ENCODE measurements around the gene MBD3L5.
"Not testable (repeated sequence)": the region's sequence is repeated elsewhere in the genome, so short reads cannot be mapped to it uniquely, and the experiment has no call there.

MBD3L5 gene

GRCh38 chr19:7030278-7030677 lies at the start of gene MBD3L5:
MBD3L5 (plus strand) TSS chr19:7030578; CDS start chr19:7030612, 34 bp downstream.
- DNase-seq = not testable (repeated sequence)

- no peak for DNase-seq
Measured at GRCh38 chr19:6983448-6983847, 46.9 kb upstream of the MBD3L5 start.

- no peak for DNase-seq
Measured at GRCh38 chr19:6987850-6988249, 42.5 kb upstream of the MBD3L5 start.

- DNase-seq = no peak
Measured at GRCh38 chr19:6988257-6988656, 42.1 kb upstream of the MBD3L5 start.

- no peak for DNase-seq
Measured at GRCh38 chr19:6995054-6995453, 35.3 kb upstream of the MBD3L5 start.

GRCh38 chr19:6996810-6997209 lies 33.6 kb upstream of the MBD3L5 start:
- no peak for DNase-seq

GRCh38 chr19:6997679-6998445 lies 32.5 kb upstream of the MBD3L5 start:
- no peak for DNase-seq

- no peak for DNase-seq
Measured at GRCh38 chr19:6999933-7000332, 30.4 kb upstream of the MBD3L5 start.

- no peak for DNase-seq
Measured at GRCh38 chr19:7000333-7000732, 30.0 kb upstream of the MBD3L5 start.

GRCh38 chr19:7000816-7001215 lies 29.6 kb upstream of the MBD3L5 start:
- DNase-seq = no peak

- no peak for DNase-seq
Measured at GRCh38 chr19:7004313-7004931, 26.0 kb upstream of the MBD3L5 start.

- no peak for DNase-seq
Measured at GRCh38 chr19:7006135-7006704, 24.2 kb upstream of the MBD3L5 start.

- no peak for DNase-seq
Measured at GRCh38 chr19:7007859-7008258, 22.5 kb upstream of the MBD3L5 start.

GRCh38 chr19:7010722-7011593 lies 19.4 kb upstream of the MBD3L5 start:
- DNase-seq = no peak

GRCh38 chr19:7013678-7014077 lies 16.7 kb upstream of the MBD3L5 start:
- DNase-seq = peak; percentile 35

- DNase-seq = no peak
Measured at GRCh38 chr19:7018828-7019227, 11.6 kb upstream of the MBD3L5 start.

GRCh38 chr19:7021331-7021730 lies 9.0 kb upstream of the MBD3L5 start, which contains the start of gene MBD3L2B:
MBD3L2B (minus strand) TSS chr19:7021431; CDS start chr19:7021397, 34 bp downstream.
- not testable (repeated sequence) for DNase-seq

GRCh38 chr19:7028790-7029189 lies 1.6 kb upstream of the MBD3L5 start:
- not testable (repeated sequence) for DNase-seq

- DNase-seq = not testable (repeated sequence)
Measured at GRCh38 chr19:7040079-7040478, 9.7 kb downstream of the MBD3L5 start, which contains the start of gene MBD3L4. MBD3L4 (minus strand) TSS chr19:7040179; CDS start chr19:7040144, 35 bp downstream.

- not testable (repeated sequence) for DNase-seq
Measured at GRCh38 chr19:7041563-7041962, 11.2 kb downstream of the MBD3L5 start.

- DNase-seq = not testable (repeated sequence)
Measured at GRCh38 chr19:7049021-7049420, 18.6 kb downstream of the MBD3L5 start, which contains the start of gene MBD3L2. MBD3L2 (plus strand) TSS chr19:7049321; CDS start chr19:7049374, 53 bp downstream.

- DNase-seq = not testable (repeated sequence)
Measured at GRCh38 chr19:7051421-7051820, 21.0 kb downstream of the MBD3L5 start.

- not testable (repeated sequence) for DNase-seq
Measured at GRCh38 chr19:7052896-7053295, 22.5 kb downstream of the MBD3L5 start.
